Uterus (tissue), 4 donors: ENCODE results near the gene TLR6. TPM values are rescaled to one million over a fixed set of nuclear protein-coding genes. Genes with fewer than 3 reads are reported as not detected.

Experiments used
- DNase-seq, 2 donors: peaks; one replicate each; pipeline ENCODE4 v3.0.0-alpha.2; 2019 to 2020
- H3K27ac ChIP-seq, 2 donors: fragments of 200-600 bp; sonication (generic); 1 replicate in 1 of 2; 2 replicates in 1 of 2; pipeline ENCODE4 v1.5.1; 2016 to 2018
- H3K27me3 ChIP-seq, 2 donors: fragments of 200-600 bp; sonication (generic); one replicate each; pipeline ENCODE4 v1.5.1; 2018 to 2019; ENCODE audit warnings: control low read depth in 1 of 2
- H3K36me3 ChIP-seq, 2 donors: fragments of 200-600 bp; sonication (generic); one replicate each; pipeline ENCODE4 v1.5.1; 2019; ENCODE audit warnings: control low read depth in 1 of 2
- H3K4me1 ChIP-seq, 2 donors: fragments of 200-600 bp; sonication (generic); one replicate each; pipeline ENCODE4 v1.5.1; 2018 to 2019; ENCODE audit warnings: control low read depth in 1 of 2
- H3K4me3 ChIP-seq, 2 donors: fragments of 200-600 bp; sonication (generic); 1 replicate in 1 of 2; 2 replicates in 1 of 2; pipeline ENCODE4 v1.5.1; 2018 to 2019; ENCODE audit warnings: mild to moderate bottlenecking in 1 of 2
- H3K9me3 ChIP-seq, 2 donors: fragments of 200-600 bp; sonication (generic); one replicate each; pipeline ENCODE4 v1.5.1; 2019; ENCODE audit warnings: control low read depth in 1 of 2
- POLR2A ChIP-seq, 2 donors: fragments of 450-650 bp; IDR thresholded peaks; one replicate each; pipeline ENCODE4 v1.6.1; 2016; ENCODE audit warnings: antibody characterized with exemption in 2 of 2, mild to moderate bottlenecking in 1 of 2, moderate library complexity in 1 of 2
- intact Hi-C: fragments of 100-400 bp; cut with DNase I; formaldehyde crosslinking; loops from one replicate; pipeline ENCODE4 v1.15.1; 2023; ENCODE audit warnings: low total_unique reads
- total RNA-seq, 4 donors: library from RNA; depleted of rRNA in 3 of 4; stranded (reverse); fragments of >200 nt in 3 of 4; gene quantifications; one replicate each; pipeline versions ENCODE4 v1.1.0 to v1.2.4, GENCODE V29; 2014 to 2023
- TF ChIP-seq, protein P1 (sequence below), 4 experiments: fragments of 200-600 bp in 2 of 4; fragments of 450-650 bp in 2 of 4; sonication (generic) in 2 of 4; IDR thresholded peaks; one replicate each; pipeline ENCODE4 v1.5.1; 2016 to 2019; ENCODE audit warnings: antibody characterized with exemption in 4 of 4, mild to moderate bottlenecking in 2 of 4, moderate library complexity in 1 of 4
- donor health status: DM: yes; HTN: yes; CAD: no.

Gene TLR6
- total RNA-seq, 4 donors from 2014 or later = 1.5 to 10.0 (median 4.4) TPM

DNA sequence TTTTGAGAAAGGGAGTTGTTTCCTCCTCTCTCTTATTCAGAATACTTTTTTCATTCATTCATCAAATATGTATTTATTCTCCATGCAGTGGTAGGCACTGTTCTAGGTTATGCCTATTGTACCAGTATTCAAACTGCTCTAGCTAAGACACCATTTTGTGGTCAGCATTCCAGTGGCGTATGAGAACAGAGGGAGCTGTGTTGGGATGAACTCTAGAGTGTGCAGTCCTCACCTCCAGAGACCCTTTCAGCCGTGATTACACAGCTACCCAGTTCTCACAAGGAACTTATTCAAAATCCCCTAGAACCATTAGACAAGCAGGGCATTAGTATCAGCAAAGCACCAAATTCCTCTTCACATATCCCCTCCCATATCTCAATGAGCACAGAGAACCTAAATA is 56.3 kb downstream of the TLR6 start:
- TF ChIP-seq, protein P1, sequence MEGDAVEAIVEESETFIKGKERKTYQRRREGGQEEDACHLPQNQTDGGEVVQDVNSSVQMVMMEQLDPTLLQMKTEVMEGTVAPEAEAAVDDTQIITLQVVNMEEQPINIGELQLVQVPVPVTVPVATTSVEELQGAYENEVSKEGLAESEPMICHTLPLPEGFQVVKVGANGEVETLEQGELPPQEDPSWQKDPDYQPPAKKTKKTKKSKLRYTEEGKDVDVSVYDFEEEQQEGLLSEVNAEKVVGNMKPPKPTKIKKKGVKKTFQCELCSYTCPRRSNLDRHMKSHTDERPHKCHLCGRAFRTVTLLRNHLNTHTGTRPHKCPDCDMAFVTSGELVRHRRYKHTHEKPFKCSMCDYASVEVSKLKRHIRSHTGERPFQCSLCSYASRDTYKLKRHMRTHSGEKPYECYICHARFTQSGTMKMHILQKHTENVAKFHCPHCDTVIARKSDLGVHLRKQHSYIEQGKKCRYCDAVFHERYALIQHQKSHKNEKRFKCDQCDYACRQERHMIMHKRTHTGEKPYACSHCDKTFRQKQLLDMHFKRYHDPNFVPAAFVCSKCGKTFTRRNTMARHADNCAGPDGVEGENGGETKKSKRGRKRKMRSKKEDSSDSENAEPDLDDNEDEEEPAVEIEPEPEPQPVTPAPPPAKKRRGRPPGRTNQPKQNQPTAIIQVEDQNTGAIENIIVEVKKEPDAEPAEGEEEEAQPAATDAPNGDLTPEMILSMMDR (IDR thresholded peaks at IDR 0.05) = no peak
- TF ChIP-seq POLR2A (IDR thresholded peaks at IDR 0.05) = no peak
- no peaks in the 10 kb centered on the region for H3K4me1 ChIP-seq
- H3K27ac ChIP-seq = no peak overlapping the region
- H3K9me3 ChIP-seq = peaks cover 0 to 8% of the 10 kb centered on the region in 2 donors
- no peaks in the 10 kb centered on the region for H3K36me3 ChIP-seq
- no peaks in the 10 kb centered on the region for H3K27me3 ChIP-seq
- intact Hi-C loops = no loop called here
- DNase-seq = no peak
- no peak overlapping the region for H3K4me3 ChIP-seq

DNA sequence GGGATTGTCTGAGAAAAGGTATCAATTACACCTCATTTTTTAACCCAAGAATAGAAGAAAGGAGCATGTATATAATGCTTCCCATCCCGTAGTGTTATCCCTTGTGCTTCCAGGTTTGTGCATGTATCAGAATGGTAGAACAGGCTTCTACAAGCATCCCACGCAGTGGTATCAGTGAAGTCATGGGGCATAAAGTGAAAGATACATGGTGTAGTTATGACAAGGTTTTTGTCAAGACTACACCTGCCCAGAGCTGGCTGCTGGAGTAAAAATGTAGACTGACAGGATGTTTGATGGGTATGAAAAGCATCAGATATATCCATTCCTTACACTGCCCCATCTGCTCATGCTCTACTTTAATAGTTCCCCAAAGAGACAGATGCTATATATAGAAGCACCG is 61.5 kb downstream of the TLR6 start:
- Histone ChIP-seq H3K27me3 (no peaks in the 10 kb centered on the region), H3K4me1 (no peaks in the 10 kb centered on the region), H3K27ac (no peak overlapping the region), H3K9me3 (peaks cover 0 to 4% of the 10 kb centered on the region in 2 donors), H3K36me3 (no peaks in the 10 kb centered on the region), H3K4me3 (no peak overlapping the region)
- TF ChIP-seq, protein P1 (IDR thresholded peaks at IDR 0.05) = no peak
- no peak for TF ChIP-seq POLR2A (IDR thresholded peaks at IDR 0.05)
- intact Hi-C loops = no loop called here
- DNase-seq = no peak

DNA sequence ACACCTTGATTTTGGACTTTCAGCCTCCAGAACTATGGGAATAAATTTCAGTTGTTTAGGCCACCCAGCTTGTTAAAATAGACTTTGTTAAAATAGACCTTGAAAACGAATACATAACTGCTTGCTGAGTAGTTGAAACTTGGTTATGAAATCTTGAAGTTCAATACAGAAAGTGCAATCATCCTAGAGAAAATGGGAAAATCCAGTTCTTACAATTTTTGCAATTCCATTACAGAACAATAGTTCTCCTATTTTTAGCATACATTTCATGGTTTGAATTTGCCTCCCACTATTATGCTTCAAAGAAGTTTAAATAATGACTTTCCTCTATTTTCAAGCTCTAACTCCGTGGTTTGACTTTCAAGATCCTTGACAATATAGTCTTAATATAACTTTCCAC is 62.6 kb downstream of the TLR6 start:
- TF ChIP-seq POLR2A (IDR thresholded peaks at IDR 0.05) = no peak
- TF ChIP-seq, protein P1 (IDR thresholded peaks at IDR 0.05) = no peak
- Histone ChIP-seq H3K4me3 (no peak overlapping the region), H3K27ac (no peak overlapping the region), H3K27me3 (no peaks in the 10 kb centered on the region), H3K36me3 (no peaks in the 10 kb centered on the region), H3K4me1 (no peaks in the 10 kb centered on the region), H3K9me3 (peaks cover 0 to 4% of the 10 kb centered on the region in 2 donors)
- intact Hi-C loops = no loop called here
- DNase-seq = no peak

DNA sequence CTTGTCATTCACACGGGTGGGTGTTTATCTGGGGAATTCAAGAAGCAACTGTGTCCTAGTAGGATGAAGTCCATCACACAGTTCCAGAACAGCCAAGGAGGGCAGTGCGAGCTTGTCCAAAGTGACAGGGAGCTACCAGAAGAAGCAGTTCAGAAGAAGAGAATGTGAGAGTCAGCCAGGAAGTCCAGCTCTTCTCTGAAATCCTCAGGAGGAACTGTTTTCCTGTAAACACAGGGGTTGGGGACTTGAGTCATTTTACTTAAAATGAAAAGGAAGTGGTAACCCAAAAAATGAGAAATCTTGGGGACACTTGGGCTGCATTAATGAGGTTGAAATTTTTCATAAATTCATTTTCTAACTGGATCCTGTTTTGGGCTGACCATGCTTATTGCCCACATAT is 65.6 kb downstream of the TLR6 start:
- intact Hi-C loops = no loop called here

DNA sequence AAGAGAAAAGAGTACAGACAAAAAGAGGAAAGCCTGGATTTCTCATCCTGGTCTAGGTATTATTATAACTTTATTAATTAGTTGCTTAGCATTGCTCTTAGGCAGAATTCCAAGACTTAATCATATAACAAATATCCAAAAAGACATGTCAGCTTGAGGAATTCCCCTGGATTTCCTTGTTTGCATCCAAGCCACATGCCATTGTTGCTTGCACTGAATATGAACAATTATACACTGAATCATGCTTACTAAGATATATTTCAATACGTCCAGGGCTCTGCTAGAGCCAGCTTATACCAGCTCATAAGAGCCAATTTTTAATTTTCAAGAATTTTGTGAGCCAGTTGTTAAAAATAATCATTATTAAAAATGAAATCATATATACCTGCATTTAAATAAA is 68.3 kb downstream of the TLR6 start:
- no peak for TF ChIP-seq POLR2A (IDR thresholded peaks at IDR 0.05)
- TF ChIP-seq, protein P1 (IDR thresholded peaks at IDR 0.05) = no peak
- no peak overlapping the region for H3K4me3 ChIP-seq
- no peak for DNase-seq
- no peak overlapping the region for H3K27ac ChIP-seq
- intact Hi-C loops = no loop called here
- no peaks in the 10 kb centered on the region for H3K9me3 ChIP-seq
- no peaks in the 10 kb centered on the region for H3K27me3 ChIP-seq
- no peaks in the 10 kb centered on the region for H3K36me3 ChIP-seq
- H3K4me1 ChIP-seq = no peaks in the 10 kb centered on the region

More for the DNA sequence above, 65.6 kb downstream of the TLR6 start:
- DNase-seq = no peak
- Histone ChIP-seq H3K4me1 (no peaks in the 10 kb centered on the region), H3K36me3 (no peaks in the 10 kb centered on the region), H3K27me3 (no peaks in the 10 kb centered on the region), H3K4me3 (no peak overlapping the region), H3K27ac (no peak overlapping the region), H3K9me3 (no peaks in the 10 kb centered on the region)
- no peak for TF ChIP-seq POLR2A (IDR thresholded peaks at IDR 0.05)
- TF ChIP-seq, protein P1 (IDR thresholded peaks at IDR 0.05) = no peak
